Panc1 (cell line): ENCODE data around the gene TMEM247. TPM values are rescaled to one million over a fixed set of nuclear protein-coding genes. Genes with fewer than 3 reads are reported as not detected.

Source experiments
- ATAC-seq: fragments of 200-7000 bp; cut with Tn5 transposase; 2 replicates; pipeline ENCODE4 v1.9.1; 2020; ENCODE audit warnings: mild to moderate bottlenecking, moderate library complexity
- BruUV-seq: library from RNA; stranded (reverse); fragments of 400-500 nt; replicated peaks from 2 replicates; lab custom pipeline; 2021; lab: Mats Ljungman, UMichigan
- CTCF ChIA-PET: fragments of 300-600 bp; sonication (Branson Sonifier 250); formaldehyde crosslinking; loops from one replicate; lab custom pipeline; 2022; ENCODE audit warnings: antibody characterized with exemption; lab: Charles Lee
- POLR2A ChIA-PET: fragments of 300-600 bp; sonication (Branson Sonifier 250); formaldehyde crosslinking; loops from one replicate; lab custom pipeline; 2022; ENCODE audit warnings: antibody characterized with exemption; lab: Charles Lee
- DNase-seq: peaks from one replicate; pipeline ENCODE4 v3.0.0-alpha.2; 2010; ENCODE audit warnings: low read depth, low spot score
- H3K27ac ChIP-seq: 2 replicates; pipeline ENCODE4 v1.5.1; 2011; ENCODE audit warnings: mild to moderate bottlenecking, low read length, inconsistent platforms
- H3K27me3 ChIP-seq: fragments of 200-500 bp; sonication (Bioruptor generic); 2 replicates; pipeline ENCODE4 v1.6.0; 2014; ENCODE audit warnings: low read length, inconsistent platforms; ENCODE audit not compliant: control insufficient read depth, insufficient read depth
- H3K36me3 ChIP-seq: fragments of 200-500 bp; sonication (Bioruptor generic); 2 replicates; pipeline ENCODE4 v1.5.1; 2014; ENCODE audit warnings: inconsistent platforms, mild to moderate bottlenecking, low read length, moderate library complexity; ENCODE audit not compliant: control insufficient read depth, insufficient read depth
- H3K4me1 ChIP-seq: 2 replicates; pipeline ENCODE4 v1.5.1; 2011; ENCODE audit warnings: inconsistent platforms, mild to moderate bottlenecking, low read length, moderate library complexity; ENCODE audit not compliant: control insufficient read depth, insufficient read depth
- H3K4me3 ChIP-seq, 2 experiments: 2 replicates each; pipeline ENCODE4 v1.5.1; 2011 to 2012; ENCODE audit warnings: low read depth in 2 of 2, low read length in 2 of 2, mild to moderate bottlenecking in 2 of 2, inconsistent platforms in 1 of 2, moderate library complexity in 1 of 2
- H3K9me3 ChIP-seq: fragments of 200-500 bp; sonication (Bioruptor generic); 2 replicates; pipeline ENCODE4 v1.5.1; 2014; ENCODE audit warnings: low read depth, mild to moderate bottlenecking, inconsistent platforms, low read length, moderate library complexity; ENCODE audit not compliant: control insufficient read depth, insufficient read depth
- POLR2AphosphoS5 ChIP-seq: IDR thresholded peaks from 2 replicates; pipeline ENCODE4 v1.6.1; 2012; ENCODE audit warnings: mild to moderate bottlenecking, low read depth, low read length, moderate library complexity
- SIN3A ChIP-seq: IDR thresholded peaks from 2 replicates; pipeline ENCODE4 v1.6.1; 2012; ENCODE audit warnings: low read depth, mild to moderate bottlenecking, low read length, moderate library complexity, borderline replicate concordance; ENCODE audit not compliant: insufficient read depth
- TCF7L2 ChIP-seq: IDR thresholded peaks from 2 replicates; pipeline ENCODE4 v1.6.1; 2011; ENCODE audit warnings: mild to moderate bottlenecking, low read depth, low read length, inconsistent platforms
- in situ Hi-C: cut with HindIII; loops from 2 replicates; pipeline ENCODE4 v1.10.0; 2016; ENCODE audit warnings: low sequenced_read_pairs, low pct_unique_long_range_greater_than_20kb
- intact Hi-C: fragments of 100-400 bp; cut with micrococcal nuclease; formaldehyde crosslinking; loops from one replicate; pipeline ENCODE4 v1.10.0; 2022; ENCODE audit not compliant: unreplicated experiment
- total RNA-seq: library from RNA; stranded (reverse); gene quantifications from one replicate; pipeline ENCODE4 v1.2.1, GENCODE V29; 2021; ENCODE audit not compliant: unreplicated experiment
- TF ChIP-seq, protein P1 (sequence below): fragments of 450-650 bp; IDR thresholded peaks from 2 replicates; pipeline ENCODE4 v1.5.1; 2017; ENCODE audit warnings: mild to moderate bottlenecking
- TF ChIP-seq, protein P2 (sequence below), 2 experiments: IDR thresholded peaks; 2 replicates each; pipeline ENCODE4 v1.6.1; 2011 to 2012; ENCODE audit warnings: low read depth in 2 of 2, control low read depth in 1 of 2, low read length in 1 of 2, mild to moderate bottlenecking in 1 of 2, moderate library complexity in 1 of 2; ENCODE audit not compliant: insufficient read depth in 1 of 2

The TMEM247 gene
- total RNA-seq, 1 experiment from 2014 or later: not detected

DNA sequence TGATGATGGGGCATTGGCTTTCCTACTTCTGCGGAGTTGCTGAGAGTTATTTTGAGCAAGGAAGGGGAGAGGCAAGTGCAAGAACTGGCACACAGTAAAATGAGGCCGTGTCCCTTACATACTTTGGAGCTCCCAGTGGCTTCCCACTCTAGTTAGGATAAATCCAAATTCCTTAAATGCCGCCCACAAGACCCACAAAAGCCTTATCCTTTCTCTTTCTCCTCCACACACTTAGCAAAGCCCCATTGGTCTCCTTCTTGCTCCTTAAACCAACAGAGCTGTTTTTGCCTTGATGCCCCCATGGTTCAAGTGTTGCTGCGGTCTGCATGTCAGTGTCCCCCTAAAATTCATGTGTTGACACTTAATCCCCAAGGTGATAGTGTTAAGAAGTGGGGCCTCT, 24.3 kb downstream of the TMEM247 start:
- no peak overlapping the region for H3K27ac ChIP-seq
- POLR2A ChIA-PET: no interaction called here
- no peaks in the 10 kb centered on the region for H3K36me3 ChIP-seq
- no peaks in the 10 kb centered on the region for H3K4me1 ChIP-seq
- intact Hi-C loops: no loop called here
- in situ Hi-C loops: no loop called here
- BruUV-seq: no TSS peak
- no peak for TF ChIP-seq POLR2AphosphoS5
- no peak for TF ChIP-seq TCF7L2
- TF ChIP-seq SIN3A: no peak
- TF ChIP-seq, protein P1, sequence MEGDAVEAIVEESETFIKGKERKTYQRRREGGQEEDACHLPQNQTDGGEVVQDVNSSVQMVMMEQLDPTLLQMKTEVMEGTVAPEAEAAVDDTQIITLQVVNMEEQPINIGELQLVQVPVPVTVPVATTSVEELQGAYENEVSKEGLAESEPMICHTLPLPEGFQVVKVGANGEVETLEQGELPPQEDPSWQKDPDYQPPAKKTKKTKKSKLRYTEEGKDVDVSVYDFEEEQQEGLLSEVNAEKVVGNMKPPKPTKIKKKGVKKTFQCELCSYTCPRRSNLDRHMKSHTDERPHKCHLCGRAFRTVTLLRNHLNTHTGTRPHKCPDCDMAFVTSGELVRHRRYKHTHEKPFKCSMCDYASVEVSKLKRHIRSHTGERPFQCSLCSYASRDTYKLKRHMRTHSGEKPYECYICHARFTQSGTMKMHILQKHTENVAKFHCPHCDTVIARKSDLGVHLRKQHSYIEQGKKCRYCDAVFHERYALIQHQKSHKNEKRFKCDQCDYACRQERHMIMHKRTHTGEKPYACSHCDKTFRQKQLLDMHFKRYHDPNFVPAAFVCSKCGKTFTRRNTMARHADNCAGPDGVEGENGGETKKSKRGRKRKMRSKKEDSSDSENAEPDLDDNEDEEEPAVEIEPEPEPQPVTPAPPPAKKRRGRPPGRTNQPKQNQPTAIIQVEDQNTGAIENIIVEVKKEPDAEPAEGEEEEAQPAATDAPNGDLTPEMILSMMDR: no peak
- TF ChIP-seq, protein P2, sequence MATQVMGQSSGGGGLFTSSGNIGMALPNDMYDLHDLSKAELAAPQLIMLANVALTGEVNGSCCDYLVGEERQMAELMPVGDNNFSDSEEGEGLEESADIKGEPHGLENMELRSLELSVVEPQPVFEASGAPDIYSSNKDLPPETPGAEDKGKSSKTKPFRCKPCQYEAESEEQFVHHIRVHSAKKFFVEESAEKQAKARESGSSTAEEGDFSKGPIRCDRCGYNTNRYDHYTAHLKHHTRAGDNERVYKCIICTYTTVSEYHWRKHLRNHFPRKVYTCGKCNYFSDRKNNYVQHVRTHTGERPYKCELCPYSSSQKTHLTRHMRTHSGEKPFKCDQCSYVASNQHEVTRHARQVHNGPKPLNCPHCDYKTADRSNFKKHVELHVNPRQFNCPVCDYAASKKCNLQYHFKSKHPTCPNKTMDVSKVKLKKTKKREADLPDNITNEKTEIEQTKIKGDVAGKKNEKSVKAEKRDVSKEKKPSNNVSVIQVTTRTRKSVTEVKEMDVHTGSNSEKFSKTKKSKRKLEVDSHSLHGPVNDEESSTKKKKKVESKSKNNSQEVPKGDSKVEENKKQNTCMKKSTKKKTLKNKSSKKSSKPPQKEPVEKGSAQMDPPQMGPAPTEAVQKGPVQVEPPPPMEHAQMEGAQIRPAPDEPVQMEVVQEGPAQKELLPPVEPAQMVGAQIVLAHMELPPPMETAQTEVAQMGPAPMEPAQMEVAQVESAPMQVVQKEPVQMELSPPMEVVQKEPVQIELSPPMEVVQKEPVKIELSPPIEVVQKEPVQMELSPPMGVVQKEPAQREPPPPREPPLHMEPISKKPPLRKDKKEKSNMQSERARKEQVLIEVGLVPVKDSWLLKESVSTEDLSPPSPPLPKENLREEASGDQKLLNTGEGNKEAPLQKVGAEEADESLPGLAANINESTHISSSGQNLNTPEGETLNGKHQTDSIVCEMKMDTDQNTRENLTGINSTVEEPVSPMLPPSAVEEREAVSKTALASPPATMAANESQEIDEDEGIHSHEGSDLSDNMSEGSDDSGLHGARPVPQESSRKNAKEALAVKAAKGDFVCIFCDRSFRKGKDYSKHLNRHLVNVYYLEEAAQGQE (IDR thresholded peaks at IDR 0.05; ENCODE audit: insufficient read depth in 1 of 2, low read depth in 2 of 2, low read length in 1 of 2): no peak
- H3K27me3 ChIP-seq: peaks cover 8% of the 10 kb centered on the region
- H3K4me3 ChIP-seq: no peak overlapping the region
- no peak for DNase-seq
- CTCF ChIA-PET: no interaction called here
- H3K9me3 ChIP-seq: no peaks in the 10 kb centered on the region
- ATAC-seq: no peak

DNA sequence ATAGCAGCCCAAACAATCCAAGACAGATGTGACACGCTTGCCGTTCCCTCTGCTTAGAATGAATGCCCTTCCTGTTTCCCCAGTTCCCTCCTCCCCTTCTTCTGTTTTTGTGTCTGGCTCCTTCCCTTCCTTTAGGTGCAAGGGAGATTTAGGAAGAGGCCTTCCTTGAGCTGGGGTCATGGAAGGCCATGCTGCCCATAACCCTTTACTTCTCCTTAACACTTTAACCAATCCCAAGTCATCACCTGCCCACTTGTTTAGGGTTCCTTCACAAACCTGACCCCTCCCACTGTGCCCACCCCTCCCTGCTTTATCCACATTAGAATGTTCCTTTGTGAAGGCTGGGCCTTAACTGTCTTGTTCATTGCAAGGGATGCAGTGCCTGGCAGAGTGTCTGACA, 24.9 kb downstream of the TMEM247 start:
- no peak overlapping the region for H3K4me3 ChIP-seq
- POLR2A ChIA-PET: no interaction called here
- TF ChIP-seq, protein P2 (IDR thresholded peaks at IDR 0.05; ENCODE audit: insufficient read depth in 1 of 2, low read depth in 2 of 2, low read length in 1 of 2): no peak
- TF ChIP-seq SIN3A (no peak), POLR2AphosphoS5 (no peak), TCF7L2 (no peak)
- TF ChIP-seq, protein P1: no peak
- no peak overlapping the region for H3K27ac ChIP-seq
- in situ Hi-C loops: no loop called here
- DNase-seq (no peak), ATAC-seq (no peak)
- BruUV-seq: no TSS peak
- no peaks in the 10 kb centered on the region for H3K4me1 ChIP-seq
- no peaks in the 10 kb centered on the region for H3K36me3 ChIP-seq
- peaks cover 3% of the 10 kb centered on the region; the same call in 1 of the 2 replicates for H3K27me3 ChIP-seq
- intact Hi-C loops: no loop called here
- CTCF ChIA-PET: no interaction called here
- H3K9me3 ChIP-seq: no peaks in the 10 kb centered on the region
